GM18526 (cell line): Measurements from ENCODE around the gene AOPEP.

Source experiments
- POLR2A ChIP-seq: IDR thresholded peaks from 3 replicates; pipeline ENCODE4 v1.6.1; 2011; ENCODE audit not compliant: insufficient read length; ENCODE audit errors: extremely low read depth

AOPEP gene

GRCh38 chr9:94887721-94888120 is 161.2 kb downstream of the AOPEP start:
- no peak for TF ChIP-seq POLR2A

- TF ChIP-seq POLR2A: no peak
These were observed 162.3 kb downstream of the AOPEP start for GRCh38 chr9:94888775-94889174.

- no peak for TF ChIP-seq POLR2A
These were observed 163.1 kb downstream of the AOPEP start for GRCh38 chr9:94889628-94890027.

- TF ChIP-seq POLR2A: no peak
These were observed 164.7 kb downstream of the AOPEP start for GRCh38 chr9:94891183-94891582.

GRCh38 chr9:94892675-94893074 is 166.2 kb downstream of the AOPEP start:
- TF ChIP-seq POLR2A: no peak

- TF ChIP-seq POLR2A: no peak
These were observed 167.7 kb downstream of the AOPEP start for GRCh38 chr9:94894094-94894699.

GRCh38 chr9:94895668-94896067 is 169.2 kb downstream of the AOPEP start:
- no peak for TF ChIP-seq POLR2A

GRCh38 chr9:94896512-94896911 is 170.0 kb downstream of the AOPEP start:
- TF ChIP-seq POLR2A: no peak

- TF ChIP-seq POLR2A: no peak
These were observed 173.1 kb downstream of the AOPEP start for GRCh38 chr9:94899464-94900221.

GRCh38 chr9:94900222-94901018 is 173.9 kb downstream of the AOPEP start:
- TF ChIP-seq POLR2A: no peak

- TF ChIP-seq POLR2A: no peak
These were observed 174.5 kb downstream of the AOPEP start for GRCh38 chr9:94901019-94901363.

GRCh38 chr9:94903961-94904421 is 177.5 kb downstream of the AOPEP start:
- no peak for TF ChIP-seq POLR2A

GRCh38 chr9:94904806-94905205 is 178.3 kb downstream of the AOPEP start:
- TF ChIP-seq POLR2A: no peak

- no peak for TF ChIP-seq POLR2A
These were observed 179.1 kb downstream of the AOPEP start for GRCh38 chr9:94905606-94906005.

- TF ChIP-seq POLR2A: no peak
These were observed 179.7 kb downstream of the AOPEP start for GRCh38 chr9:94906181-94906580.

GRCh38 chr9:94906713-94907112 is 180.2 kb downstream of the AOPEP start:
- no peak for TF ChIP-seq POLR2A
